GM12878 (cell line): ENCODE measurements around the gene AMBRA1.

Experiments
- CTCF ChIP-seq, 3 experiments: IDR thresholded peaks in 2 of 3; conservative IDR thresholded peaks in 1 of 3; 2 replicates each; pipeline ENCODE4 v1.5.1; 2011; ENCODE audit warnings: low read depth in 3 of 3, low read length in 3 of 3, mild to moderate bottlenecking in 3 of 3, control low read depth in 2 of 3, moderate library complexity in 2 of 3, inconsistent platforms in 1 of 3, mixed read lengths in 1 of 3; ENCODE audit not compliant: control insufficient read depth in 2 of 3, insufficient read depth in 1 of 3; ENCODE audit errors: extremely low read depth in 1 of 3
- ELK1 ChIP-seq: IDR thresholded peaks from 2 replicates; pipeline ENCODE4 v1.6.1; 2012; ENCODE audit warnings: low read depth, low read length, improper control_type of control experiment
- ESRRA ChIP-seq: IDR thresholded peaks from 2 replicates; pipeline ENCODE4 v1.6.1; 2012; ENCODE audit warnings: mild to moderate bottlenecking, low read length, improper control_type of control experiment
- EZH2 ChIP-seq: IDR thresholded peaks from 2 replicates; pipeline ENCODE4 v1.6.1; 2012; ENCODE audit warnings: low read depth, mild to moderate bottlenecking, control low read depth, inconsistent platforms, low read length, borderline replicate concordance; ENCODE audit not compliant: control insufficient read depth
- FOXM1 ChIP-seq: IDR thresholded peaks from 2 replicates; pipeline ENCODE4 v1.6.1; 2012; ENCODE audit warnings: low read depth, mild to moderate bottlenecking, inconsistent platforms, low read length, moderate library complexity
- JUND ChIP-seq: IDR thresholded peaks from 2 replicates; pipeline ENCODE4 v1.6.1; 2012; ENCODE audit warnings: low read depth, mild to moderate bottlenecking, low read length, improper control_type of control experiment, moderate library complexity
- POLR2A ChIP-seq: IDR thresholded peaks from 2 replicates; pipeline ENCODE4 v1.6.1; 2011; ENCODE audit warnings: low read depth, mild to moderate bottlenecking, low read length
- RB1 ChIP-seq: fragments of 450-650 bp; formaldehyde crosslinking; IDR thresholded peaks from 2 replicates; pipeline ENCODE4 v1.6.1; 2017; ENCODE audit warnings: mild to moderate bottlenecking, borderline replicate concordance
- RUNX3 ChIP-seq: IDR thresholded peaks from 2 replicates; pipeline ENCODE4 v1.6.1; 2012; ENCODE audit warnings: low read length, inconsistent platforms
- SP1 ChIP-seq: IDR thresholded peaks from one replicate; pipeline ENCODE4 v1.6.1; 2011; ENCODE audit warnings: low read depth, low read length
- SPI1 ChIP-seq: IDR thresholded peaks from 2 replicates; pipeline ENCODE4 v1.6.1; 2011; ENCODE audit warnings: low read depth, mild to moderate bottlenecking, low read length, moderate library complexity, borderline replicate concordance; ENCODE audit not compliant: insufficient read depth
- TAF1 ChIP-seq: IDR thresholded peaks from 2 replicates; pipeline ENCODE4 v1.6.1; 2011; ENCODE audit warnings: mild to moderate bottlenecking, low read depth, low read length, borderline replicate concordance
- TCF7 ChIP-seq: IDR thresholded peaks from 2 replicates; pipeline ENCODE4 v1.6.1; 2014; ENCODE audit warnings: antibody characterized with exemption, borderline replicate concordance
- ZBTB33 ChIP-seq: fragments of 450-650 bp; IDR thresholded peaks from 2 replicates; pipeline ENCODE4 v1.6.1; 2017; ENCODE audit warnings: mild to moderate bottlenecking

- TF ChIP-seq SP1, result no peak
- TF ChIP-seq TCF7, result no peak
- TF ChIP-seq JUND, result no peak
- no peak for TF ChIP-seq TAF1
- TF ChIP-seq RUNX3, result no peak
- TF ChIP-seq FOXM1, result no peak
- no peak for TF ChIP-seq CTCF (IDR thresholded peaks at IDR 0.05 in 2 of 3, conservative IDR thresholded peaks at IDR 0.05 in 1 of 3; ENCODE audit: control insufficient read depth in 2 of 3, extremely low read depth in 1 of 3, insufficient read depth in 1 of 3, low read depth in 3 of 3, low read length in 3 of 3)
- TF ChIP-seq ESRRA, result no peak
- no peak for TF ChIP-seq POLR2A
- no peak for TF ChIP-seq EZH2
- TF ChIP-seq ZBTB33, result no peak
- no peak for TF ChIP-seq SPI1
- TF ChIP-seq RB1, result no peak
- TF ChIP-seq ELK1, result no peak
Observed at GRCh38 chr11:46637546-46637945, 43.7 kb upstream of the AMBRA1 start.
